Measurements from ENCODE around the gene NATD1. TPM values are rescaled to one million over a fixed set of nuclear protein-coding genes. Genes with fewer than 3 reads are reported as not detected.

The NATD1 gene
- total RNA-seq, 1 experiment from 2014 or later = 0.75 TPM

GRCh38 chr17:21191698-21192097 lies 61.5 kb downstream of the NATD1 start:
- TF ChIP-seq EZH2 (IDR thresholded peaks at IDR 0.05; ENCODE audit: borderline replicate concordance, low read depth, low read length, poor library complexity, severe bottlenecking) = no peak
- TF ChIP-seq, protein P1, sequence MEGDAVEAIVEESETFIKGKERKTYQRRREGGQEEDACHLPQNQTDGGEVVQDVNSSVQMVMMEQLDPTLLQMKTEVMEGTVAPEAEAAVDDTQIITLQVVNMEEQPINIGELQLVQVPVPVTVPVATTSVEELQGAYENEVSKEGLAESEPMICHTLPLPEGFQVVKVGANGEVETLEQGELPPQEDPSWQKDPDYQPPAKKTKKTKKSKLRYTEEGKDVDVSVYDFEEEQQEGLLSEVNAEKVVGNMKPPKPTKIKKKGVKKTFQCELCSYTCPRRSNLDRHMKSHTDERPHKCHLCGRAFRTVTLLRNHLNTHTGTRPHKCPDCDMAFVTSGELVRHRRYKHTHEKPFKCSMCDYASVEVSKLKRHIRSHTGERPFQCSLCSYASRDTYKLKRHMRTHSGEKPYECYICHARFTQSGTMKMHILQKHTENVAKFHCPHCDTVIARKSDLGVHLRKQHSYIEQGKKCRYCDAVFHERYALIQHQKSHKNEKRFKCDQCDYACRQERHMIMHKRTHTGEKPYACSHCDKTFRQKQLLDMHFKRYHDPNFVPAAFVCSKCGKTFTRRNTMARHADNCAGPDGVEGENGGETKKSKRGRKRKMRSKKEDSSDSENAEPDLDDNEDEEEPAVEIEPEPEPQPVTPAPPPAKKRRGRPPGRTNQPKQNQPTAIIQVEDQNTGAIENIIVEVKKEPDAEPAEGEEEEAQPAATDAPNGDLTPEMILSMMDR (conservative IDR thresholded peaks at IDR 0.05; ENCODE audit: low read depth, low read length) = no peak
- Histone ChIP-seq H3K27ac (ENCODE audit: low read depth, low read length, poor library complexity, severe bottlenecking) (no peak overlapping the region), H3K27me3 (replicated peaks; ENCODE audit: insufficient read depth, low read depth, low read length, poor library complexity) (no peaks in the 10 kb centered on the region), H3K4me1 (ENCODE audit: insufficient read depth, low read length, poor library complexity, severe bottlenecking) (no peaks in the 10 kb centered on the region), H3K9me3 (ENCODE audit: low read depth, low read length, poor library complexity, severe bottlenecking) (no peaks in the 10 kb centered on the region), H3K4me3 (ENCODE audit: low read depth, low read length, poor library complexity, severe bottlenecking) (no peak overlapping the region), H3K36me3 (ENCODE audit: insufficient read depth, low read length, poor library complexity, severe bottlenecking) (peaks cover 7% of the 10 kb centered on the region)
- DNase-seq (ENCODE audit: low spot score) = no peak
- BruUV-seq (replicated peaks) = no TSS peak
- intact Hi-C loops (cut with micrococcal nuclease; ENCODE audit: unreplicated experiment) = no loop called here
- CTCF ChIA-PET = no interaction called here
- POLR2A ChIA-PET (ENCODE audit: low non-redundant PET) = no interaction called here

DNA sequence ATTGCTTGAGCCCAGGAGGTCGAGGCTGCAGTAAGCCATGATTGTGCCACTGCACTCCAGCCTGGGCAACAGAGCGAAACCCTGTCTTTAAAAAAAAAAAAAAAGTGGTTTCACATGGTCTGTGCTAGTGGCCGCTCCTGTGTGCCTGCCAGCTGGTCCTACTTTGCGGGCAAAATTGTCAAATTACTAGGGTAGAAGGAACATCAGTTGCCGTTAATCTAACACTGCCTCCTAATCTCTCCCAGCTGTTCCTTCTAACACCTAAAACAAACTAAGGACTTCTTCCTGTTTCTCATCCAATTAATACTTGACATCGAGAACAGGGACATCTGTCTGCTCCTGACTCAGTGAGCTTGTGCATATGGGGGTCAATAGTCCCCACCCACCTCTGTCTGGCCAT lies 63.1 kb downstream of the NATD1 start:
- ChIA-PET CTCF (no interaction called here), POLR2A (ENCODE audit: low non-redundant PET) (no interaction called here)
- no peaks in the 10 kb centered on the region for H3K4me1 ChIP-seq (ENCODE audit: insufficient read depth, low read length, poor library complexity, severe bottlenecking)
- no TSS peak for BruUV-seq (replicated peaks)
- no peaks in the 10 kb centered on the region for H3K36me3 ChIP-seq (ENCODE audit: insufficient read depth, low read length, poor library complexity, severe bottlenecking)
- H3K9me3 ChIP-seq (ENCODE audit: low read depth, low read length, poor library complexity, severe bottlenecking) = no peaks in the 10 kb centered on the region
- intact Hi-C loops (cut with micrococcal nuclease; ENCODE audit: unreplicated experiment) = no loop called here
- no peak overlapping the region for H3K27ac ChIP-seq (ENCODE audit: low read depth, low read length, poor library complexity, severe bottlenecking)
- no peak overlapping the region for H3K4me3 ChIP-seq (ENCODE audit: low read depth, low read length, poor library complexity, severe bottlenecking)
- H3K27me3 ChIP-seq (replicated peaks; ENCODE audit: insufficient read depth, low read depth, low read length, poor library complexity) = no peaks in the 10 kb centered on the region
- DNase-seq (ENCODE audit: low spot score) = no peak
- TF ChIP-seq, protein P1 (conservative IDR thresholded peaks at IDR 0.05; ENCODE audit: low read depth, low read length) = no peak

- H3K27ac ChIP-seq (ENCODE audit: low read depth, low read length, poor library complexity, severe bottlenecking) = no peak overlapping the region
- H3K4me3 ChIP-seq (ENCODE audit: low read depth, low read length, poor library complexity, severe bottlenecking) = no peak overlapping the region
- intact Hi-C loops (cut with micrococcal nuclease; ENCODE audit: unreplicated experiment) = no loop called here
- no peaks in the 10 kb centered on the region for H3K36me3 ChIP-seq (ENCODE audit: insufficient read depth, low read length, poor library complexity, severe bottlenecking)
- H3K4me1 ChIP-seq (ENCODE audit: insufficient read depth, low read length, poor library complexity, severe bottlenecking) = no peaks in the 10 kb centered on the region
- no TSS peak for BruUV-seq (replicated peaks)
- ChIA-PET CTCF (interaction anchor here (0.6 kb wide), 1 partner anchor 68 kb away, joined by 3 read pairs; no protein-coding TSS in a partner anchor), POLR2A (ENCODE audit: low non-redundant PET) (no interaction called here)
- no peak for TF ChIP-seq EZH2 (IDR thresholded peaks at IDR 0.05; ENCODE audit: borderline replicate concordance, low read depth, low read length, poor library complexity, severe bottlenecking)
- TF ChIP-seq, protein P1 (conservative IDR thresholded peaks at IDR 0.05; ENCODE audit: low read depth, low read length) = no peak
- DNase-seq (ENCODE audit: low spot score) = no peak
- no peaks in the 10 kb centered on the region for H3K27me3 ChIP-seq (replicated peaks; ENCODE audit: insufficient read depth, low read depth, low read length, poor library complexity)
- no peaks in the 10 kb centered on the region for H3K9me3 ChIP-seq (ENCODE audit: low read depth, low read length, poor library complexity, severe bottlenecking)
These were observed 63.8 kb downstream of the NATD1 start for GRCh38 chr17:21189361-21189760.

Other genes with a start within 250 kb of the NATD1 start
- gene USP22, start 210.4 kb downstream of the NATD1 start, total RNA-seq (2021) = 288 and 318 TPM in 2 replicates
- gene DHRS7B, start 126.4 kb downstream of the NATD1 start, total RNA-seq (2021) = 19.0 and 23.4 TPM in 2 replicates
- gene TMEM11, start 39.2 kb downstream of the NATD1 start, total RNA-seq (2021) = 46.5 and 47.6 TPM in 2 replicates
- gene MAP2K3, start 31.3 kb upstream of the NATD1 start, total RNA-seq (2021) = 39.0 and 44.0 TPM in 2 replicates
- 1.2 and 2.1 TPM in 2 replicates for gene KCNJ12, start 122.9 kb upstream of the NATD1 start, total RNA-seq (2021)